ENCODE measurements around the gene S100A12.

GRCh38 chr1:153392822-153393221, 17.4 kb upstream of the S100A12 start:
- TF ChIP-seq CTCF (conservative IDR thresholded peaks at IDR 0.05; ENCODE audit: low read length) (no peak), EZH2phosphoT487 (IDR thresholded peaks at IDR 0.05; ENCODE audit: borderline replicate concordance, low read depth, low read length) (no peak)

Data from OCI-LY7 (cell line).